Mesendoderm (in vitro differentiated cells): ENCODE results near the gene UGT2A1.
A peak's percentile ranks its signal among the peaks of the same experiment; 100 is the strongest.

Experiments used
- DNase-seq: peaks from one replicate; pipeline ENCODE4 v3.0.0; 2013
- H2AK5ac ChIP-seq: 2 replicates; pipeline ENCODE4 v1.6.1; 2013; ENCODE audit warnings: low read length, inconsistent platforms
- H2BK120ac ChIP-seq: 2 replicates; pipeline ENCODE4 v1.6.1; 2013; ENCODE audit warnings: low read depth, mild to moderate bottlenecking, low read length, moderate library complexity, mixed read lengths
- H2BK15ac ChIP-seq: replicated peaks from 2 replicates; pipeline ENCODE4 v1.6.1; 2013; ENCODE audit warnings: low read depth, mild to moderate bottlenecking, moderate library complexity
- H2BK5ac ChIP-seq: 2 replicates; pipeline ENCODE4 v1.6.1; 2013; ENCODE audit warnings: low read length, inconsistent platforms
- H3K18ac ChIP-seq: 2 replicates; pipeline ENCODE4 v1.6.1; 2013; ENCODE audit warnings: mild to moderate bottlenecking, low read length, mixed read lengths
- H3K23ac ChIP-seq: one replicate; pipeline ENCODE4 v1.6.1; 2013; ENCODE audit warnings: low read length
- H3K27ac ChIP-seq: 2 replicates; pipeline ENCODE4 v1.5.1; 2013; ENCODE audit warnings: low read depth, mild to moderate bottlenecking, inconsistent platforms, low read length, moderate library complexity
- H3K27me3 ChIP-seq: 2 replicates; pipeline ENCODE4 v1.6.1; 2013; ENCODE audit warnings: low read length, control low read depth, mild to moderate bottlenecking, inconsistent platforms; ENCODE audit not compliant: insufficient read depth, poor library complexity
- H3K36me3 ChIP-seq: 2 replicates; pipeline ENCODE4 v1.6.1; 2013; ENCODE audit warnings: low read length, inconsistent platforms; ENCODE audit not compliant: control insufficient read depth, insufficient read depth
- H3K4ac ChIP-seq: one replicate; pipeline ENCODE4 v1.6.1; 2013; ENCODE audit warnings: low read depth, mild to moderate bottlenecking, low read length, moderate library complexity
- H3K4me1 ChIP-seq: 2 replicates; pipeline ENCODE4 v1.6.1; 2013; ENCODE audit warnings: low read depth, low read length, inconsistent platforms; ENCODE audit not compliant: control insufficient read depth
- H3K4me2 ChIP-seq: 2 replicates; pipeline ENCODE4 v1.6.1; 2013; ENCODE audit warnings: low read length
- H3K4me3 ChIP-seq: 2 replicates; pipeline ENCODE4 v1.5.1; 2013; ENCODE audit warnings: mild to moderate bottlenecking, low read length
- H3K56ac ChIP-seq: one replicate; pipeline ENCODE4 v1.6.1; 2013; ENCODE audit warnings: low read length
- H3K79me1 ChIP-seq: 2 replicates; pipeline ENCODE4 v1.6.1; 2013; ENCODE audit warnings: low read length, inconsistent platforms
- H3K79me2 ChIP-seq: 2 replicates; pipeline ENCODE4 v1.6.1; 2013; ENCODE audit warnings: mild to moderate bottlenecking, low read length; ENCODE audit not compliant: control insufficient read depth, insufficient read depth
- H3K9ac ChIP-seq: 2 replicates; pipeline ENCODE4 v1.6.1; 2013; ENCODE audit warnings: low read length, inconsistent platforms
- H4K5ac ChIP-seq: one replicate; pipeline ENCODE4 v1.6.1; 2013; ENCODE audit warnings: low read length
- H4K8ac ChIP-seq: one replicate; pipeline ENCODE4 v1.6.1; 2013; ENCODE audit warnings: low read depth, mild to moderate bottlenecking, control low read depth, low read length, moderate library complexity
- WGBS: extraction: QIAGEN DNeasy Blood & Tissue Kit; methylation state at CpG from one replicate; pipeline ENCODE4 v1.1.7; 2013; ENCODE audit warnings: low lambda C conversion rate, missing lambda C conversion rate; ENCODE audit not compliant: insufficient coverage; ENCODE audit errors: extremely low coverage; 5-methylcytosine and 5-hydroxymethylcytosine counted together

UGT2A1 gene

DNA sequence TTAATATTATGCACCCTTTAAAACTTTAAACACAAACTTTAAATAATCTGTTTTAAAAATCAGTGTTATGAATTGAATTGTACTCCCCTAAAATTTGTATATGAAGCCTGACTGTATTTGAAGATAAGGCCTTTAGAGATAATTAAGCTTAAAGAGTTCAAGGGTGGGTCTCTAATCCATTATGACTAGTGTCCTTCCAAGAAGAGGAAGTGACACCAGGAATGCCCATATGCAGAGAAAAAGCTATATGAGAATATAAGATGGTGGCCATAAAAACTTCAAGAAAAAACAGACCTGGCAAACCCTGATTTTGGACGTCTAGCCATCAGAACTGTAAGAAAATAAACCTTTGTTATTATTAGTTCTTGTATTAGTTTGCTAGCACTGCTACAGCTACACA is 42.6 kb downstream of the UGT2A1 start:
- H4K8ac ChIP-seq, result no peak overlapping the region

DNA sequence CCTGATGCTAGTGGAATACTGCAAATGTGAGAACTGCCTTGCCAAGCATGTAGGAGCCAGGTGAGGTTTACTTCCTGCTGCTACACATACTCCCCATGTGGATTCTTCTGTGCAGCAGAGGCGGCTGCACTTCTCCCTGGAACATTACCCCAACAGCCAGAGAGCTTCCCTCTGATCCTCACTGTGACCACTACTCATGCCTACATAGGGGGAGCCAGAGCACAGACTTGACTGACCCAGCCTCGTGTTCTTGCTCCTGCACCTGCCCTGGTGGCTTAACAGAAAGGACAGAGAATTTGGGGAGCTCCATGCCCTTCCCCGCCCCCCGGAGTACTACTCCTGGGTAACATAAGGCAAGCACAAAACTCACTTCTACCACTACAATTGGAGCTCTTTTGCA is 52.0 kb downstream of the UGT2A1 start:
- no peak overlapping the region for H3K4me2 ChIP-seq

More for the DNA sequence above, 42.6 kb downstream of the UGT2A1 start:
- Histone ChIP-seq H3K4me3 (no peak overlapping the region), H3K4ac (no peak overlapping the region), H3K27ac (no peak overlapping the region), H3K9ac (no peak overlapping the region), H2BK15ac (no peak overlapping the region), H3K4me1 (no peaks in the 10 kb centered on the region), H3K79me2 (no peaks in the 10 kb centered on the region), H2BK120ac (no peak overlapping the region), H3K27me3 (no peaks in the 10 kb centered on the region), H3K18ac (no peak overlapping the region), H3K4me2 (no peak overlapping the region), H3K36me3 (no peaks in the 10 kb centered on the region), H4K5ac (no peak overlapping the region), H2BK5ac (no peak overlapping the region), H3K23ac (no peak overlapping the region), H3K56ac (no peak overlapping the region), H2AK5ac (no peak overlapping the region), H3K79me1 (no peaks in the 10 kb centered on the region)
- DNase-seq, result no peak
- WGBS, result no CpG with 5 or more reads among the region's 1 CpG

DNA sequence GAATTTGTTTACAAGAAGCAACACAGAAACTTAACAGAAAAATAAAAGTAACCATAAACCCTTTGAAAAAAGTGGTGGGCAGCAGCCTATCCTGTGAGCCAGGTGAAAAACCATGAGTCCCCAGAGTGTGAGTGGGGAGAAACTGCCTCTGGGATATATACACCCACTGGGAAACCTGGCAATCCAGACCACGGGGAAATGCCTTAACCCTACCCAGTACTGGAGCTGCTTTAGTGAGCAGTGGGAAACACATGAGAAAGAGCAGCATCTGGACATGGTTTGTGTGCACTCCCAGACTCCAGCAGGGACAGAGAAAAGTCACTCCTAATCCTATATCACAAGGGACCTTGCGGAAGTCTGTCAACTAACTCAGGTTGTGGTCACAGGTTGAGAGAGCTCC is 53.0 kb downstream of the UGT2A1 start:
- Histone ChIP-seq H3K4me1 (no peaks in the 10 kb centered on the region), H4K8ac (no peak overlapping the region), H3K4me3 (no peak overlapping the region), H2AK5ac (no peak overlapping the region), H2BK15ac (no peak overlapping the region), H3K4me2 (no peak overlapping the region), H3K36me3 (no peaks in the 10 kb centered on the region), H2BK5ac (no peak overlapping the region), H3K27me3 (no peaks in the 10 kb centered on the region), H4K5ac (no peak overlapping the region), H3K4ac (no peak overlapping the region), H3K27ac (no peak overlapping the region), H2BK120ac (no peak overlapping the region), H3K56ac (no peak overlapping the region), H3K79me2 (no peaks in the 10 kb centered on the region), H3K23ac (no peak overlapping the region), H3K18ac (no peak overlapping the region), H3K9ac (no peak overlapping the region), H3K79me1 (no peaks in the 10 kb centered on the region)
- DNase-seq, result no peak
- no CpG with 5 or more reads among the region's 2 CpGs for WGBS

More for the DNA sequence above, 52.0 kb downstream of the UGT2A1 start:
- no peak overlapping the region for H3K9ac ChIP-seq
- DNase-seq, result peak; percentile 19
- no peak overlapping the region for H2BK5ac ChIP-seq
- H2BK120ac ChIP-seq, result no peak overlapping the region
- no peak overlapping the region for H4K5ac ChIP-seq
- no peak overlapping the region for H3K4me3 ChIP-seq
- H3K4me1 ChIP-seq, result no peaks in the 10 kb centered on the region
- no peaks in the 10 kb centered on the region for H3K36me3 ChIP-seq
- no peak overlapping the region for H4K8ac ChIP-seq
- no CpG with 5 or more reads among the region's 4 CpGs for WGBS
- no peak overlapping the region for H3K23ac ChIP-seq
- no peak overlapping the region for H3K27ac ChIP-seq
- H2AK5ac ChIP-seq, result no peak overlapping the region
- H3K4ac ChIP-seq, result no peak overlapping the region
- no peak overlapping the region for H3K56ac ChIP-seq
- H3K18ac ChIP-seq, result no peak overlapping the region
- H3K79me1 ChIP-seq, result no peaks in the 10 kb centered on the region
- H3K27me3 ChIP-seq, result no peaks in the 10 kb centered on the region
- no peak overlapping the region for H2BK15ac ChIP-seq
- no peaks in the 10 kb centered on the region for H3K79me2 ChIP-seq

DNA sequence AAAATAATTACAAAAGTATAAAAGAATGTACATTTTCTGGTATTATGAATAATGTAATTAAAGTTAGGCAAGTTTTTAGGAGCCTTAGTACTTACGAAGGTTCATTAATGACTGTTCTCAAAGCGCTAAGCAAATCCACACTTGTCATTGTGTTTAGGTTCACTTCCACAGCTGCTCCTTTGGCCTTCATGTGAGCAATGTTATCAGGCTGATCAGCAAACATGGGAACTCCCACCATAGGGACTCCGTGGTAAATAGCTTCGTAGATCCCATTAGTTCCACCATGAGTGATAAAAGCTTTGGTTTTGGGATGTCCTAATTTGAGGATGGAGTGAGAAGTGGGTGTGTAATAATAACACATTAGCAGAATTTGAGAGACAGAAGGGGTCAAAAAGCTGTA is 58.7 kb downstream of the UGT2A1 start:
- peak; percentile 70 for DNase-seq
- H2BK15ac ChIP-seq, result no peak overlapping the region
- WGBS, result no CpG with 5 or more reads among the region's 4 CpGs
- no peak overlapping the region for H3K4me2 ChIP-seq
- H4K8ac ChIP-seq, result no peak overlapping the region
- H4K5ac ChIP-seq, result no peak overlapping the region
- H3K27ac ChIP-seq, result no peak overlapping the region
- H2BK5ac ChIP-seq, result no peak overlapping the region
- H3K4ac ChIP-seq, result no peak overlapping the region
- H3K23ac ChIP-seq, result no peak overlapping the region
- no peak overlapping the region for H3K9ac ChIP-seq
- H2AK5ac ChIP-seq, result no peak overlapping the region
- H3K4me3 ChIP-seq, result no peak overlapping the region
- no peak overlapping the region for H2BK120ac ChIP-seq
- no peak overlapping the region for H3K56ac ChIP-seq
- no peaks in the 10 kb centered on the region for H3K79me2 ChIP-seq
- H3K4me1 ChIP-seq, result no peaks in the 10 kb centered on the region
- H3K27me3 ChIP-seq, result no peaks in the 10 kb centered on the region
- no peaks in the 10 kb centered on the region for H3K36me3 ChIP-seq
- no peak overlapping the region for H3K18ac ChIP-seq
- no peaks in the 10 kb centered on the region for H3K79me1 ChIP-seq

DNA sequence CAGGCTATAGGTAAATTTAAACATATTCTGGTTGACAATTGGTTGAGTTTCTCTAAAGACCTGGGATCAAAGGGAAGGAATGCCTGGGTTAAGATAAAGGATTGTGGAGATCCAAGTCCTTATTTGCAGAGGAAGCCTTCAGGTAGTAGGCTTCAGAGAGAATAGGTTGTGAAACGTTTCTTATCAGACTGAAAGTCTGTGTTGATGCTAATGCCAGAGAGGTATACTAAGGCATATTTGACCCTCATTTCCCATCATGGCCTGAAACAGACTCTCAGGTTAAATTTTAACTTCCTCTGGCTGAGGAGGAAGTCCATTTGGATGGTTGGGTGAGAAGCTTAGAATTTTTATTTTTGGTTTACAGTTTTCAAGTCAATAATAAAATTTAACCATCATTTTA is 61.7 kb downstream of the UGT2A1 start:
- H3K4me2 ChIP-seq, result no peak overlapping the region
- H3K27ac ChIP-seq, result no peak overlapping the region
- no peak overlapping the region for H2BK15ac ChIP-seq
- H3K4ac ChIP-seq, result no peak overlapping the region
- peak; percentile 4 for DNase-seq
- H3K56ac ChIP-seq, result no peak overlapping the region
- H4K5ac ChIP-seq, result no peak overlapping the region
- no peaks in the 10 kb centered on the region for H3K79me1 ChIP-seq
- H3K79me2 ChIP-seq, result no peaks in the 10 kb centered on the region
- no peak overlapping the region for H3K23ac ChIP-seq
- no peaks in the 10 kb centered on the region for H3K4me1 ChIP-seq
- WGBS, result no CpG with 5 or more reads among the region's 1 CpG
- H3K36me3 ChIP-seq, result no peaks in the 10 kb centered on the region
- H4K8ac ChIP-seq, result no peak overlapping the region
- no peak overlapping the region for H3K4me3 ChIP-seq
- H3K27me3 ChIP-seq, result no peaks in the 10 kb centered on the region
- H3K18ac ChIP-seq, result no peak overlapping the region
- H2BK120ac ChIP-seq, result no peak overlapping the region
- no peak overlapping the region for H3K9ac ChIP-seq
- no peak overlapping the region for H2BK5ac ChIP-seq
- H2AK5ac ChIP-seq, result no peak overlapping the region

DNA sequence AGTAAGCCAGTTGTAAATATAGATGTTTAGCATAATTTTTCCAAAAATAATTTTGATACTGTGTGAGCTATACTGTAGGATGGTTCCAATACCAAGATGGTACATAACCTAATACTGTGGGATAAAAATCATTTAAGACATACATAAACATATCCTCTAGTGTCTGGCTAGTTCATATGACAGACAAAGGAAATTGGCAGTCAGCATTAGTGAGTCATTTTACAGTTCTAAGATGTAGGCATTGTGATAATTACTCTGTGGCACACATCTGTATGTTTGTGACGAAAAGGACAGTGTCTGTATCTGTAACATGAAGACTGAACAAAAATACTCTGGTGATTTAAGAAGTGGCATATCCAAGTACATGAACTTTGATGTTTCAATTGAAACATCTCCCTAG is 63.2 kb downstream of the UGT2A1 start:
- no peak overlapping the region for H3K56ac ChIP-seq
- no peak overlapping the region for H3K27ac ChIP-seq
- no peak overlapping the region for H2BK120ac ChIP-seq
- H4K8ac ChIP-seq, result no peak overlapping the region
- no peak overlapping the region for H3K18ac ChIP-seq
- H3K4me1 ChIP-seq, result no peaks in the 10 kb centered on the region
- no peak overlapping the region for H3K4me3 ChIP-seq
- no peaks in the 10 kb centered on the region for H3K79me2 ChIP-seq
- H3K4me2 ChIP-seq, result no peak overlapping the region
- H3K4ac ChIP-seq, result no peak overlapping the region
- H2BK15ac ChIP-seq, result no peak overlapping the region
- H3K79me1 ChIP-seq, result no peaks in the 10 kb centered on the region
- no peak overlapping the region for H2AK5ac ChIP-seq
- H3K9ac ChIP-seq, result no peak overlapping the region
- no peaks in the 10 kb centered on the region for H3K27me3 ChIP-seq
- no CpG with 5 or more reads among the region's 1 CpG for WGBS
- H3K23ac ChIP-seq, result no peak overlapping the region
- no peaks in the 10 kb centered on the region for H3K36me3 ChIP-seq
- no peak overlapping the region for H4K5ac ChIP-seq
- no peak overlapping the region for H2BK5ac ChIP-seq
- DNase-seq, result no peak
